GM12875 (cell line): ENCODE results near the gene PPP1R15A.

Experiments used
- H3K4me3 ChIP-seq: one replicate; pipeline ENCODE4 v1.5.1; 2011; ENCODE audit warnings: low read depth, low read length, control low read depth
- CTCF ChIP-seq: IDR thresholded peaks from 2 replicates; pipeline ENCODE4 v1.5.1; 2011; ENCODE audit warnings: low read depth, mild to moderate bottlenecking, control low read depth, inconsistent platforms, low read length, moderate library complexity, borderline replicate concordance; ENCODE audit not compliant: insufficient read depth

The PPP1R15A gene

GRCh38 chr19:48858984-48859710 is 13.1 kb upstream of the PPP1R15A start:
- no peak overlapping the region for H3K4me3 ChIP-seq
- TF ChIP-seq CTCF = no peak

- TF ChIP-seq CTCF = no peak
- H3K4me3 ChIP-seq = no peak overlapping the region
Measured at GRCh38 chr19:48859711-48860572, 12.3 kb upstream of the PPP1R15A start.

- no peak for TF ChIP-seq CTCF
- H3K4me3 ChIP-seq = no peak overlapping the region
Measured at GRCh38 chr19:48861313-48861712, 10.9 kb upstream of the PPP1R15A start.

DNA sequence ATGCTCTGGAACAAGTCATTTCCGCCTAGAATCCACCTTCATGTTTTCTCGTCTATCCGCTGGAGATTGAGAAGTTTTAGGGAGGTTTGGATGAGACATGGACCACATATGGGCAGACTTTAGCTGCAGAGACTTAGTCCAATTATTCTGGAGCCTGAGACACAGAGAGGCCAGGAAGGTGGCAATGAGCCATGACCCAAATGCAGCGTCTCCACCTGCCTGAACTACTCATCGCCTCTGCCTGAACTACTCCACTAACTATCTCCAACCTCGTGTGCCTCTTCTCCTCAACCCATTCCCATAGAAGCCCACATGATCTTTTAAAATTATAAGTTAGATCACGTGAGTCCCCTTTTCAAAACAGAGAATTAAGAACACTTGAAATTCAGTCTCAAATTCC is 9.4 kb upstream of the PPP1R15A start:
- H3K4me3 ChIP-seq = no peak overlapping the region
- no peak for TF ChIP-seq CTCF

DNA sequence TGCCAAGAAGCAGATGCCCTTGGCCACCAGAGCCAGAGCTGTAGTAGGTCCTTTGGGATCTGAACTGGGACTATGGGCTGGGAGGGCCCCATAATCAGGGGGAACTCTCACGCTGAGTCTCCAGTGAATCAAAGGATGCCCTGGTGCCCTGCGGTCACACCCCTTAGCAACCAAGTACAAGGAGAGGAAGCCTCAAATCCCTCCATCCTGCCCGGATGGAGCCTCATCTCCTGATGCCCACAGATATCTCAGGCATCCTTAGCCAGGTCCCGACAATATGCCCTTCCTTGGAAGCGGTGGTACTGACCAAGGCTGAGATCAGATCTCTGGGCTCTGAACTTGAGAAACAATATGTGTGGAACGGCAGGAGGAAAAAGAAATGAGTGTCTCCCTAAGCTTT is 5.5 kb upstream of the PPP1R15A start:
- H3K4me3 ChIP-seq = no peak overlapping the region
- TF ChIP-seq CTCF = no peak

- no peak for TF ChIP-seq CTCF
- no peak overlapping the region for H3K4me3 ChIP-seq
Measured at GRCh38 chr19:48867123-48867745, 5.0 kb upstream of the PPP1R15A start.
